ENCODE measurements around the gene HSF2.

Gene HSF2

DNA sequence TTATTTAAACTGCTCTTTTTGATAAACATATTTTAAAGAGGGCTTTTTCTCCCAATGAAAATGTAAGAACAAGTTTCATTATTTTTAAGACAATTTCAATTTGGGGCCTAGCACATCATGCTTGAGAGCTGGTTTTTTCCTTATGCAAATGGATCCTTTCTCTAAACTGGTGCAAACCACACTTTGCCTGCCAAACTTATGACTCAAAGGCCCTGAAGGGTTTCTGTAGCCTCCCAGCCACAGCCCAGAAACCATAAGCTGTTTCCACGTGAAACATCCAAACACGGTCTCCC lies 451 bp upstream of the HSF2 start:
- no peak for DNase-seq (ENCODE audit: low read depth in 1 of 2, low spot score in 1 of 2)

DNA sequence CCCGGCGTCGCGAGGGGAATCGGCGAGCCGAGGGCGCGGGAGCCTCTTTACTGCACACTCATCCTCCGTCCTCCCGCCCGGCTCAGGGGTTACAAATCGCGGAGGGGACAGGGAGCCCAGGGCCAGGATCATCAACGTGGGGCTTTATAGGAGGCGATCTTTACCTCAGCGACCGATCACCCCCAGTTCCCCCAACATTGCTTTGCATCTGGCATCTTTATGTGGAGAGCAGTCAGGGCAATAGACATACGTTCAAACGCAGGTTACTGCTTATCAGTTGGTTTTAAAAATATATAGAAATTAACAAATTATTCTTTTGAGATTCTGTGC lies 634 bp downstream of the HSF2 start:
- DNase-seq (ENCODE audit: low read depth in 1 of 2, low spot score in 1 of 2) = peak in 1 of 2 donors; percentile 4

DNA sequence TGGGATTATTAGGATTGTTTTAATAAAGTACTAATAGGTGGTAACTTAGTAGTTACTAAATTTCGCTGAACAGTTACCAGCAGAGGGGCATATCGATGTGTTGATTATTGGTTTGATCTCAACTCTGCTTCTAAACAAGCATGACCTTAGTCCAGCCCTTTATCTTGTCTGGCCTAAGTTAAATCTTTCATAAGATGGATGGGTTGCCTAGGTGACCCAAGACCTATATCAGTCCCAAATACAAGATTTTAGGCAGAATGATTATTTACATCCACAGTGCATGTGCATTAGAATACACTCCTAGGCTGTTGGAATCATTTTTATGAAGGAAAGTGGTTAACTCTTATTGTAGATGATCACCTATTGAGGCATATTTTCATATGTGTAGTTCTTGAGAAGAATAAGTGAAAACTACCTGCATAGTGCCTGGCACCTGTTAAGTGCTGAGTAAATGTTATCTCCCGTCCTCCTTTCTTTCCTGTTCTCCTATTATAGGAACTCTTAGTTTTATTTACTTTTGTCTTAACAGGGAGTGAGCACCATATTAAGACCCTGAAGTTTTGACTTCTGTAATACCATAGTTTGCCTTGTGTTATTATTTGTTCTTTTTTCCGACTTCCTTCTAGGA lies 1.1 kb downstream of the HSF2 start:
- DNase-seq (ENCODE audit: low read depth in 1 of 2, low spot score in 1 of 2) = no peak

DNA sequence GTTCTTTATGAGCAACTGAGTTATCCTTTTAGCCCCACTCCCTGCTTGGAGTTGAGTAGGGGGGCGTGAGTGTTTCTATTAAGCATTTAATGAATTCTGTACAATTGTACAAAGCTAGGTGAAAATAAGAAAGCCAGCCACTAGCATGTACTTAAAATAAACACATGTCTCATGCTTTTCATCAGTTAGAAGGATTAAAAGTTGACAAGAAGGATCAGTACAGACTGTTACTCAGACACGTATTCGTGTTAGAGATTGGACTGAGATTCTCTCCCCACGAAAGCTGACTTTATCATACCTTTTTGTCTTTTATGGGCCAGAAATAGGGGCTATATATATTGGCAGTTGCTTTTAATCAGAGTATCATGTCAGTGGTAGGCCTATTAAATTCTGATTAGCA lies 1.7 kb downstream of the HSF2 start:
- no peak for DNase-seq (ENCODE audit: low read depth in 1 of 2, low spot score in 1 of 2)

DNA sequence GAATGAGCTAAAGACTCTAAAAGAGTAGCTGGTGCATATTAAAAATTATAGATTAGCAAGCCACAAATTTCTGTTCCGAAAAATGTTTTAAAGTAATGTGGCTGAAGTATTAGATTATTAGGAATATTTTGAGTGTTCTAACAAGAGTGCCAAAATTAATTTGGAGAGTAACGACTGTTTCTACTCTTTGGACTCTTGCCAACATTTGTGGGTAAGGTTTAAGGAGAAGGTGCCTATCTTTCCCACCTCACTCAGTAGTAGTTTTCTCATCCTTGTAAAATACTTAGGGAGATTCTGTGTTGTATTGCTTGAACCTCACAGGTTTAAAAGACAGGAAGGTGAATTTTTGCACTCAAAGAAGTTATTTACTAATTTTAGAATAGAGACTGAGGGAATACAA lies 5.0 kb downstream of the HSF2 start:
- no peak for DNase-seq (ENCODE audit: low read depth in 1 of 2, low spot score in 1 of 2)

DNA sequence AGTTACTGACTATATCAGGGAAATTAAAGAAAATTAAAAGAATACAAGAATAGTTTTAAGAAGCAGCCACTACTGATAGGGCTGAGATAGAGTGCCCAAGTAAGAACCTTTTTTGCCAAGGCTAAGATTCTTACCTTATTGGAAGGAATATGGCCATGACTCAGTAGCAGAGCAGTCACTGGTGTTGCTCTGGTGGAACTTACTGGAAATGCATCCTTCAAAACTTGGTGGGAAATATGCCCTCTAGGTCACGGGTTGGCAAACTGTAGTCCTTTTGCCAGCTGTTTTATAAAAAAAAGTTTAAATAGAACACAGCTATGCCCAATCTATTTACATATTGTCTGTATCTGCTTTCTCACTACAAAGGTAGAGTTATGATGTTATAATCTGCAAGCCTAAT lies 6.0 kb downstream of the HSF2 start:
- no peak for DNase-seq (ENCODE audit: low read depth in 1 of 2, low spot score in 1 of 2)

DNA sequence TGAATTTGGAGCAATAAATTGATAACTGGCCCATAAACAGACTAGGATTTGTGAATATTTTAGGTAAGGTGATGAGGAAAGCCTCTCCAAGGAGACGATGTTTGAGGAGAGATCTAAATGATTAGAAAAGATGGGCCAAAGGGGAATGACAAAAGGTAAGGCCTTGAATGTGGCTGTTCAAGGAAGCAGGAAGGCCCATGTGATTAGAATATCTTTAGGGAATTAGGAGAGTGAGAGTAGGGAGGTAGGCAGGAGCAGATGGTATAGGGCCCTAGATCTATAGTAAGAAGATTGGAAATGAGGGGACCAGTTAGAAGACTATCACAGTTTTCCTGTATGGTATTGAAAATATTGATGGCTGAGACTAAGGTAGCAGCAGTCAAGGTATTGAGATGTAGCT lies 6.7 kb downstream of the HSF2 start:
- no peak for DNase-seq (ENCODE audit: low read depth in 1 of 2, low spot score in 1 of 2)

DNA sequence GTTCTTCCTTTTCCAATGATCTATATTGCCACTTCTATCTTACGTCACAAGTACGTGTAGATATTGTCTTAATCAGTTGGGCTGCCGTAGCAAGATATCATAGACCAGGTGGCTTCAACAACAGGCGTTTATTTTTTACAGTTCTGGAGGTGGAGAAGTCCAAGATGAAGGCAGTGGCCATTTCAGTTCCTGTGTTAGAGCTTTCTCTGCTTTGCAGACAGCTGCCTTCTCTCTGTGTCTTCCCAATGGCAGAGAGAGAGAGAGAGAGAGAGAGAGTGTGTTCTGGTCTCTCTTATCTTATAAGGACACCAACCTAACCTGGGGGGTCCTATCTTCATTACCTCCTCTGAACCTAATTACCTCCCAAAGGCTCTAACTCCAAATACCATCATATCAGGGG lies 8.3 kb downstream of the HSF2 start:
- DNase-seq (ENCODE audit: low read depth in 1 of 2, low spot score in 1 of 2) = no peak

DNA sequence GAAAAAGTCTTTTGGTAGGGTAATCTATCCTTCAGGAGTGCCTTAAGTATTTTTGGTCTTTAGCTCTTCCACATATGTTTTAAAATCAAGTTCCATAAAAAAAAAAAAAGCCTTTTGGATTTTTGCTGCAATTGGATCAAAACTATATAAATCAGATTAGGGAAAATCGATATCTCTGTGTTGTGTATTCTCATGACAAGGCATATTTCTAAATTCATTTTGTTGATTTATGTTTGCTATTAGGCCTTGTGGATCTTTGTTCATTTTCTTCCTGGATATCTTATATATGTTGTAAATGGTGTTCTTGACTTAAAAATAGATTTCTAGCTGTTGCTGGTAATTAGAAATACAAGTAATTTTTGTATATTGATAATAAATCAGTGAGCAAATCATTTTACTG lies 8.8 kb downstream of the HSF2 start:
- DNase-seq (ENCODE audit: low read depth in 1 of 2, low spot score in 1 of 2) = no peak

DNA sequence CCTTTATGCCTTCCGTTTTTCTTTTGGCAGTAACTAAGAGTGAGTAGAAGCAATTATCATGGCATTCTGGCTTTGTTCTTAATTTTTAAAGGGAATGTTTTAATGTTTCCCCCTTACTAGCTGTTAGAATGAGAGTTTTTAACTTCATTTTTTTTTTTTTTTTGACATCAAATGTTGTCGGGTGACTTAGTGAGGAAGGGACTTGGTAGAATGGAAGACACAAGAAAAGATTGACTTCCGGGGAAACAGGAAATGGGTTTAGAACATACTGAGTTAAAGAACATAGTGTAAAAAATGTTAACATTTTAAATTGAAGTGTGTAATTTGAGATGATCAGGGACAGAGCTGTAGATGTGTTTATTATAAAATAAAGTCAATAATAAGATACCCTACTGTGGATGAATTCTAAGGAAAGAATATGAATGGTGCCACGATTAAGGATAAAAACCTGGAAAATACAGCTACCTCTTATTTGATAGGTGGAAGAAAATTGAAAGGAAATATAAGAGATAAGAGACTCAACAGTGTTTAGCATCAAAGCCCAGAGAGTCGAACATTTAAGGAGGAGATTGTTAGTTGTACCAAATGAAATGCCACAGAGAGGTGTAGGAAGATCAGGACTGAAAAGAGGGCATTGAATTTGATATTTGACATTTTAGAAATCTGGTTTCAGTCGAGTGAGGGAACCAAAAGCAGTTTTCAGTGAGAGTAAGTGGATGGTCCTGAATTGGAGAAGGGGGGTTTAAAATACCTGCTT lies 9.4 kb downstream of the HSF2 start:
- DNase-seq (ENCODE audit: low read depth in 1 of 2, low spot score in 1 of 2) = no peak

DNA sequence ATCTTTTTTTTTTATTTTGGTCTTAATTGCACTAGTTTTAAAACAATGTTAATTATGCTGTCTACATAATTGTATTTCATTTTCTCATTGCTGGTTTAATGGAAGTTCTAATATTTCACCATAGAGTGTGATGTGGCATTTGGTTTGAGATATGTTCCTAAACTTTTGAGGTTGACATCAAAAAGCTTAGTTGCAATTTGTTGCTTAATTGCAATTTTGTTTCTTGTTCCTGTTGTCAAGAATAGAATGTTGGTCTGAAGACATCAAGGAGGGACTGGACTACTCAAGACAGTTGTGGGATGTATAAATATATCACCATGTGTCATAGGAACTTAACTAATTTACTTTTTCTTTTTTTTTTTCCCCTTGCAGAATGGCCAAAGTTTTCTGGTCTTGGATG lies 12.5 kb downstream of the HSF2 start:
- DNase-seq (ENCODE audit: low read depth in 1 of 2, low spot score in 1 of 2) = no peak

DNA sequence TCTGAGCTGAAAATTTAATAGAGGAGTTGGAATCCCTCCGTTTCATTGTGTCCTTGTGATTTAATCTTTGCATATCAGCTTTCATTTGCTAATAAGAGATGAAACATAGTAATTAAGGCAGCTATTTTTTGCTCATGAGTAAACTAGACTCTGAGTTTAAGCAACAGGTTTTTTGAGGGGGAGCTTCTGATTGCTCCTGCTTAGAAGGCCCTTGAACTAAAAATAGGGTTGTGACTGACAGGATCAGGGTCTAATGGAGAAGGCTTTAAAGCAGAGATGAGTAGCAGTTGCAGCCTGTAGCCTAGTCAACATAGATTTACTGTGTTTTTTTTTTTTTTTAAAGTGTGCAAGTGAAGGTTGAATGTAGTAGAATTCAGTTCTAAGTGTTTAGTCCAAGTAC lies 17.4 kb downstream of the HSF2 start:
- no peak for DNase-seq (ENCODE audit: low read depth in 1 of 2, low spot score in 1 of 2)

DNA sequence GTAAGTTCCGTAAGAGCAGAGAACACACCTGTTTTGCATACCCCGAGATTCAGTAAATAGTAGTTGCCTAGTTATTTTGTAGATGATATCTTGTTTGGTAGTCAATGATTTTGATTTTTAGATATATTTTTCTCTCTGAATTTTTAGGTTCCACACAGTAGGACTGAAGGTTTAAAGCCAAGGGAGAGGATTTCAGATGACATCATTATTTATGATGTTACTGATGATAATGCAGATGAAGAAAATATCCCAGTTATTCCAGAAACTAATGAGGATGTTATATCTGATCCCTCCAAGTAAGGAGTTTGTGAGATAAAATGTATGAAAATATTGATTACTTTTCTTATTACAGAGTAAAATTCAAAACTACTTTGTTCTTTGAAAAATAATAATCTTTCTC lies 22.6 kb downstream of the HSF2 start:
- DNase-seq (ENCODE audit: low read depth in 1 of 2, low spot score in 1 of 2) = no peak

DNA sequence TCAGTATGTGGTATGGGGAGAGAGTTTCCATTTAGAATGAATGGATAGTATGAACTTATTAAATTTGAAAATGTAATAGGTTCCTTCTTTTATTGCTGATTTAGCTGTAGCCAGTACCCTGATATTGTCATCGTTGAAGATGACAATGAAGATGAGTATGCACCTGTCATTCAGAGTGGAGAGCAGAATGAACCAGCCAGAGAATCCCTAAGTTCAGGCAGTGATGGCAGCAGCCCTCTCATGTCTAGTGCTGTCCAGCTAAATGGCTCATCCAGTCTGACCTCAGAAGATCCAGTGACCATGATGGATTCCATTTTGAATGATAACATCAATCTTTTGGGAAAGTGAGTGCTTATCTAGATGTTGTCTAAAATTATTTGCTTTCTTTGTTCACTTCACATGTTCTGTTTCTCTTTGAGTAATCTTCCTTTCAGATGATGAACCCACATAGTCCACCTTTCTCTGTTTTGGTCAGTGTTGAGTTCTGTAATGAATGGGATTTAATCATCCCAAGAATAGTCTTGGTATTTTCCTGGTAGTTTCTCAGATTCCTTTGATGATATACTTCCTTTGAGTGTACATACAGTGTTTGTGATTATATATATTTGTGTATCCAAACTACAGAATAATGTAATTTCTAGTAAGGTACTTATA lies 23.3 kb downstream of the HSF2 start:
- DNase-seq (ENCODE audit: low read depth in 1 of 2, low spot score in 1 of 2) = no peak

DNA sequence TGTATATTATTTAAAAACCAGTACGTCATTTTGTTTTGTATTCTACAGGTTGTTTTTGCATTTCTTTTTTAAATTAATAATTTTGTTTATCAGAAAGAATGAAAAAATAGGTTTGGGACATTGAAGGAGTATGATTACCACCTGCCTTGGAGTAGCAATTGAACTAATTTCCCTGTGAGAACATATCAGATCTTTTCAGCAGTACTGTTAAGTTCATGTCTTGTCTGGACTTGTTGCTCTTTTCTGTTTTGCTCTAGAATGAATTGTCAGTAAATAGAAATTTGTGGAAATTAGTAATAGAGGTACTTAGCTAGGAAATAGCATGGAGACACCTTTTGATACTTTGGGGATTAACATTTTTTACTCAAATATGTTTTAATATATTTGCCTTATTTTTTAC lies 24.3 kb downstream of the HSF2 start:
- no peak for DNase-seq (ENCODE audit: low read depth in 1 of 2, low spot score in 1 of 2)

DNA sequence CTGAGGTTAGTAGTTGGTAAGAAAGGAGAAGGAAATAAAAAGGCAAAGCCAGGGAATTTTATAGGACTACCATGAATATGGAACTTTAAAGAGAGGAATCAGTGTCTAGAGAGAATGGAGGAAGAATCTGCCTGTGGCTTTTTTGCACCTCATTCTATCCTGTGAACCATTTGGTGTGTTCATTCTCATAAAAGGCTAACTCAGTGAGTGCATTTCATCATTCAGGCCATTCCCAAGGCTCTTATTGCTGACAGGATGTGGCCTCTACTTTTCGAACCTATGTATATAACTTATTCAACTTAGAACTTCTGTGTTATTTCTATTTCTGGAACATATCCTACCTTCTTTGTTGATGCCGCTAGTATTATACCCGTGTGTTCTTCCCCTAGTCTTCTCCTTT lies 27.1 kb downstream of the HSF2 start:
- no peak for DNase-seq (ENCODE audit: low read depth in 1 of 2, low spot score in 1 of 2)

DNA sequence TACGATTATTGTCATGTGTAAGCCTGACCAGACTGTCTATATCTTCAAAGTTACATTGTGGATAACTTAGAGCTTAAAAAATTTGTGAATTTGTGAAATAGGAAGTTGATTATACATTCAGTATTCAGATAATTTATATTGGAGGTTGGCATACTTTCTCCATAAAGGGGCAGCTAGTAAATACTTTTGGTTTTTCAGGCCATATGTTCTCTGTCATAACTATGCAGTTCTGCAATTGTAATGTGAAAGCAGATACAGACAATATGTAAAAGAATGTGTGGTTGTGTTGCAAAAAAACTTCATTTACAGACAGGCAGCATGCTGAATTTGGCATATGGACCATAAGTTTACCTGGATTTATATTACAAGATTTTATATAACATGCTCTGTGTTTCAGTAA lies 29.3 kb downstream of the HSF2 start:
- DNase-seq (ENCODE audit: low read depth in 1 of 2, low spot score in 1 of 2) = no peak

DNA sequence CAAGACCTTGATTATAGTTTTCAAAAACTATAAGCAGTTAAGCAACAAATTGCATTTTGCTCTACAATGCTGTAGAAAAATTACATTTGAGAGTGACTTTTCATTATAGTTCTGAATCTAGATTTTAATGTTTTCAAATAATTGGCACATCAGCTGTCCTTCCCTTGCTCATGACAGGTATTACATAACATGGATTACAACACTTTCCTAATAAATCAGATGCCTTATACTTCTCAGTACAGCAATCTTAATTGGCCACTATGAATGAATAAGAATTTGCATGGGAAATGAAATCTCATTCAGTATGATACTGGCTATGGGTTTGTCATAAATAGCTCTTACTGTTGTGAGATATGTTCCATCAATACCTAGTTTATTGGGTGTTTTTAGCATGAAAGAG lies 29.9 kb downstream of the HSF2 start:
- no peak for DNase-seq (ENCODE audit: low read depth in 1 of 2, low spot score in 1 of 2)

DNA sequence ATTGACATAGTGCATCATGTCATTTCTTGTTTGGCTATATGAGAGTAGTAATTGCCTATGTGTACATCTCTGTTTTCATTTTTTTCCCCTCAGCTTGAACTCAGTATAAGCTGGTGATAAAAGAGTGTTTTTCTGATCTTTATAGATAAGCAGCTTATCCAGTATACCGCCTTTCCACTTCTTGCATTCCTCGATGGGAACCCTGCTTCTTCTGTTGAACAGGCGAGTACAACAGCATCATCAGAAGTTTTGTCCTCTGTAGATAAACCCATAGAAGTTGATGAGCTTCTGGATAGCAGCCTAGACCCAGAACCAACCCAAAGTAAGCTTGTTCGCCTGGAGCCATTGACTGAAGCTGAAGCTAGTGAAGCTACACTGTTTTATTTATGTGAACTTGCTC lies 32.3 kb downstream of the HSF2 start:
- DNase-seq (ENCODE audit: low read depth in 1 of 2, low spot score in 1 of 2) = no peak

DNA sequence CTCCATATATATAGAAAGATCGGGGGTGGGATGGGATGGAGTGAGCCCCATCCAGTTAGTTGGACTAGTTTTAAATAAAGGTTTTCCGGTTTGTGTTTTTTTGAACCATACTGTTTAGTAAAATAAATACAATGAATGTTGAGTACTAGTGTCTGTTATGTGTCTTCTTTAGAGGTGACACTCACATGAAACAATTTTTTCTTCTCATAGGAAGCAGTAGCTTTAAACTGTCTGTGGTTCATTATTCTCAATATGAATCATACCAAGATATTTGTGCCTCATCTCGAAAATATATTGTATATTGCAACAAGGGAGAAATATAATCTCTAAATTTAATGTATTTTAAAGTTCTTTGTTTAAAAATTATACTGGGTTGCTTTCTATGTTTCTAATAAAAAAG lies 33.4 kb downstream of the HSF2 start:
- DNase-seq (ENCODE audit: low read depth in 1 of 2, low spot score in 1 of 2) = no peak

DNA sequence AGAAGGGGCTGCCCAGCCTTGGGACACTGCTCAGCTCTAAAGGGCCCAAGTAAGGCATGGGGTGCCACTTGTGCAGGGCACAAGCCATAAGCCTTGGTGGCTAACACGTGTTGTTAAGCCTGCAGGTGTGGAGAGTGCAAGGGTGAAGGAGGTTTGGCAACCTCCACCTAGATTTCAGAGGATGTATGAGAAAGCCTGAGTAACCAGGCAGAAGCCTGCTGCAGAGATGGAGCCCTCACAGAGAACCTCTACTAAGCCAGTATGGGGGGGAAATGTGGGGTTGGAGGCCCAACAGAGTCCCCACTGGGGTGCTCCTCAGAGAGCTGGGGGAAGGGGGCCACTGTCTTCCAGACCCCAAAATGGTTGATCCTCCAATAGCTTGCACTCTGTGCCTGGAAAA lies 39.5 kb downstream of the HSF2 start:
- DNase-seq (ENCODE audit: low read depth in 1 of 2, low spot score in 1 of 2) = no peak

DNA sequence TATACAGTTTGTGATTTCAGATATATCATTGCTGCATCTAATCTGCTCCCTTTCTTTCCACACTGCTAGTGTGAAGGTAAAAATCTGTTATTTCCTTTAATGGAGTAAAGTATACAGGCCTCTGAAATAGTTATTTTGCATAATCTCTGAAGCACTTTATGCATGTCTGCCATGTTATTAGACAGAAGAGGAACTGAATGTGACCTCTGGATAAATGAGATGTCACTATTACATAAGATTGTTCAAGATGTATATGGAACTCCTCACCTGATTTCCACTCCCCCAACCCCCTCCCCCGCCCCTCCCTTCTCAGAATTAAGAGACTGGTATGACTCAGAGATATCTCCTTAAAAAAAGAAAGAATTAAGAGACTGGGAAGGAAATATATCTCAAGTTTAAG lies 45.8 kb downstream of the HSF2 start:
- DNase-seq (ENCODE audit: low read depth in 1 of 2, low spot score in 1 of 2) = no peak

DNA sequence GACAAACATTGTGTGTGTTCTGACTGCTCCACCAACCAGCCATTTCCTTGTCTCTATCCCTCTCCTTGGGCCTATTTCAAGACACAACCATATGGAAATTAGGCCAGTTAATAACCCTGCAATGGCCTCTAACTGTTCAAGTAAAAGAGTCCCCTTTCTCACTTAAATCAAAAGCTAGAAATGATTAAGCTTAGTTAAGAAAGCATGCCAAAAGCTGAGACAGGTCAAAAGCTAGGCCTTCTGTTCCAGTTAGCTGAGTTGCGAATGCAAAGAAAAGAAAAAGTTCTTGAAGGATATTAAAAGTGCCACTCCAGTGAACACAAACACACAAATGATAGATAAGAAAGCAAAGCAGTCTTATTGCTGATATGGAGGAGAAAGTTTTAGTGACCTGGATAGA lies 49.6 kb downstream of the HSF2 start:
- DNase-seq (ENCODE audit: low read depth in 1 of 2, low spot score in 1 of 2) = no peak
